Mesenteric fat pad (tissue), 1 donor: Measurements from ENCODE around the gene TTLL13. TPM values are rescaled to one million over a fixed set of nuclear protein-coding genes. Genes with fewer than 3 reads are reported as not detected.

Source experiments
- DNase-seq: peaks from one replicate; pipeline ENCODE4 v3.0.0-alpha.2; 2020; ENCODE audit warnings: low spot score
- long read RNA-seq: library from polyadenylated mRNA; unstranded; transcript quantifications from one replicate; pipeline ENCODE4 v2.0.0, GENCODE V29; 2020
- total RNA-seq: library from RNA; stranded (reverse); fragmentation: NEBNext Ultra II Directional; extraction: Animal tissue kit (Norgen Biotek cat#: 25700); gene quantifications from one replicate; pipeline ENCODE4 v1.2.1, GENCODE V29; 2021
- donor health status: DM: yes; HTN: yes; CAD: no.

Gene TTLL13, protein sequence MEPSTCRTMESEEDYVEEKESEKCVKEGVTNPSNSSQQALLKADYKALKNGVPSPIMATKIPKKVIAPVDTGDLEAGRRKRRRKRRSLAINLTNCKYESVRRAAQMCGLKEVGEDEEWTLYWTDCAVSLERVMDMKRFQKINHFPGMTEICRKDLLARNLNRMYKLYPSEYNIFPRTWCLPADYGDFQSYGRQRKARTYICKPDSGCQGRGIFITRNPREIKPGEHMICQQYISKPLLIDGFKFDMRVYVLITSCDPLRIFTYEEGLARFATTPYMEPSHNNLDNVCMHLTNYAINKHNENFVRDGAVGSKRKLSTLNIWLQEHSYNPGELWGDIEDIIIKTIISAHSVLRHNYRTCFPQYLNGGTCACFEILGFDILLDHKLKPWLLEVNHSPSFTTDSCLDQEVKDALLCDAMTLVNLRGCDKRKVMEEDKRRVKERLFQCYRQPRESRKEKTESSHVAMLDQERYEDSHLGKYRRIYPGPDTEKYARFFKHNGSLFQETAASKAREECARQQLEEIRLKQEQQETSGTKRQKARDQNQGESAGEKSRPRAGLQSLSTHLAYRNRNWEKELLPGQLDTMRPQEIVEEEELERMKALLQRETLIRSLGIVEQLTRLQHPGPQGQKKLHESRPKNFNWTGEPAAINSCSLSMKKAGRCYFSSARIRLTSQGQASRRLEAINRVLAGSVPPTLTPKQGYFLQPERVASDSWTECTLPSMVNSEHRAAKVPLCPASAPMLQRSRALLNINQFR
- not detected for total RNA-seq
- long read RNA-seq, partial matches to known transcripts, result 0 of 1 reads
- long read RNA-seq, other reads (novel, unspliced or antisense), result 1 of 1 reads

- DNase-seq, result peak; percentile 97
Measured at GRCh38 chr15:90249203-90249863, at the start of gene TTLL13. TSS of gene TTLL13 (plus strand) at chr15:90249556. CDS start at chr15:90250631, 1,075 bp downstream.

GRCh38 chr15:90200534-90201129, 48.7 kb upstream of the TTLL13 start:
- no peak for DNase-seq

DNA sequence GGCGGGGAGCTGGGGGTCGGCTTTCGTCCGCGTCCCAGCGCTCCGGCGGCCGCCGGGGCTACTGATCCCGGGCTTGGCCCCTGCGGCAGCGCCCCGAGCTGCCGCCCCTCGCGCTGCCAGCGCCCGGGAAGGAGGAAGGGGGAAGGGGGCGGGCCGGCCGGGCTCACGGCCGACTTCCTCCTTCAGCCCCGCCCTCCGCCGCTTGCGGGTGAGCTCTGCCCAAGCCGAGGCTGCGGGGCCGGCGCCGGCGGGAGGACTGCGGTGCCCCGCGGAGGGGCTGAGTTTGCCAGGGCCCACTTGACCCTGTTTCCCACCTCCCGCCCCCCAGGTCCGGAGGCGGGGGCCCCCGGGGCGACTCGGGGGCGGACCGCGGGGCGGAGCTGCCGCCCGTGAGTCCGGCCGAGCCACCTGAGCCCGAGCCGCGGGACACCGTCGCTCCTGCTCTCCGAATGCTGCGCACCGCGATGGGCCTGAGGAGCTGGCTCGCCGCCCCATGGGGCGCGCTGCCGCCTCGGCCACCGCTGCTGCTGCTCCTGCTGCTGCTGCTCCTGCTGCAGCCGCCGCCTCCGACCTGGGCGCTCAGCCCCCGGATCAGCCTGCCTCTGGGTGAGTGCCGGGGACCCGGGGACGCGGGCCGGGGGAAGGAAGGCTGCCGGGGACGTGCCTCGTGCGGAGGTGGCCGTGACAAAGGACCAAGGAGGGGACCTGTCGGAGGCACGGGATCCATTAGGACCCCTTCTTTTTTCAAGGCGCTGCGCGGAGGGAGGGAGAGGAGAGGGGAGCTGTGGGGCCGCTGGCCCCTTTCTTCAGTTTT, 48.0 kb upstream of the TTLL13 start, which contains the start of gene SEMA4B:
Gene SEMA4B (plus strand): TSS at position 201 of the 814 bp plus-strand sequence. CDS start 249 bp downstream, at position 450.
- DNase-seq, result no peak

GRCh38 chr15:90201944-90202375, 47.4 kb upstream of the TTLL13 start:
- DNase-seq, result no peak

GRCh38 chr15:90202929-90203328, 46.4 kb upstream of the TTLL13 start:
- no peak for DNase-seq

DNA sequence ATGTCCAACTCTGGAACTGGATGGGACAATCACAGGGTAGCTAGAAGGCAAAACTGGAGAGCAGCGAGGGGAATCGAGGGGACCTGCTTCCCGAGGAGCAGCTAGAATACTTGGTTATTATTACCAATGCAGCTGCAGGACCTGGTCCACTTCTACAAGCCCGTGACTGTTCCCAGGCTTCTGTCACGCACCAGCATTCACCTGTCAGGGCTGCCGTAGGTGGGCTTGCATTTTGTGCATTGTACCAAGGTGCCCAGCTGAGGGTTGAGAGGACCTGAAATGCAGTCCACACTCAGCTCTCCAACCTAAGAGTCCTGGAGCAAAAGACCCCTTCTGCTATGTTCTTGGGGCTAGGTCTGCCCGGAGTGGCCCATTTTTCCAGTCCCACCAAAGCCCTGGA, 45.9 kb upstream of the TTLL13 start:
- DNase-seq, result no peak

DNA sequence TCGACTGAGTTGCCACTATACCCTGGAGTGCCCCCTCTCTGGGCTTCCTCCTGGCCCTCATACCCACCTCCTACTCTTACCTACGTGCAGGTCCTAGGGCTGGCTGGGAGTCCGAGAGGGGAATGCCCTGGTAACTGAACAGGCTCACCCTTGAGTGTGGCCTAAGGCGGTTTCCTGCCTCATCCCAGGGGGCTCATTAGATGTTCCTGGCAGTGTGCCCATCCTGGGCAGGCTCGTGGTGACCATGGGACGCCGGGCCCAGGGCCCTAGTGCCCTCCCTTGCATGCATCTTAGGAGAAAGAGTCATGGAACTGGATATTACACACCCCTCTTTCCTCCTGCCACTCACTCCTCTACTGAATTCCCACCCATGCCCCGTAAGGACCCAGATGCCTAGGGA, 45.4 kb upstream of the TTLL13 start:
- no peak for DNase-seq

DNA sequence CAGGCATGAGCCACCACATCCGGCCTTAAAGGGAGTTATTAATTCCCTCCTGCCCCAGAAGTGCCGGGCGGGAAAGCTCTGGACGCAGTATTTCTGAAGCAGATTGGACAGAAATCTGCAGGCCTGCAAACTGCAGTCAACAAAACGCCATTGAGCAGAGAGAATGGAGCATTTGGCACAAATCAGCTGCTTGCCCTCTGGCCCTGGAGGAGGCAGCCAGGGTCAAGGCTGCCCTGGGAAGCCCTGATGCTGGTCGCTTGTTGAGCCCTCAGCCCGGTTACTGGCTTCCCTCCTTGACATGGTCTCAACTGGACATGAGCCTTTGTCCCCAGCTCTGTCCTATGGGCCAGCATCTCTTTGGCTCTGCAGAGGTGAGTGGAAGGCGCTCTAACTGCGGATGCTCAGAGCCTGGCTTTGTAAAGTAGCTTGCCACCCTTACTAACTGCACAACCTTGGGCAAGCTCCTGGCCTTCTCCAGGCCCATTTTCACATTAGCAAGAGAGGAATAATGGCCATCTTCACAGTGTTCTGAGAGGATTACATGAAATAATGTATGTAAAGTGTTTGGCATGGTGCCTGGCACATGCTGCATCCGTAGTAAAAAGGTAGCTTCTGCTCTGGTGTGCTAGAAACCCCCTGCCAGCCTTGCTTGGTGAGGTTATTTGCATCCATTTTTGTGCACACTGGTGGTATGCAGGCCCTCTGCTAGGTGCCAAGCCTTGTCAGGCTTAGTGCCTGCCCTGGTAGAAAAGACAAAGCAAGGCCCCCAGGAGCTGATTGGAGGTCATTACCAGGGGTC, 44.1 kb upstream of the TTLL13 start:
- no peak for DNase-seq

GRCh38 chr15:90205886-90206285, 43.5 kb upstream of the TTLL13 start:
- DNase-seq, result no peak

DNA sequence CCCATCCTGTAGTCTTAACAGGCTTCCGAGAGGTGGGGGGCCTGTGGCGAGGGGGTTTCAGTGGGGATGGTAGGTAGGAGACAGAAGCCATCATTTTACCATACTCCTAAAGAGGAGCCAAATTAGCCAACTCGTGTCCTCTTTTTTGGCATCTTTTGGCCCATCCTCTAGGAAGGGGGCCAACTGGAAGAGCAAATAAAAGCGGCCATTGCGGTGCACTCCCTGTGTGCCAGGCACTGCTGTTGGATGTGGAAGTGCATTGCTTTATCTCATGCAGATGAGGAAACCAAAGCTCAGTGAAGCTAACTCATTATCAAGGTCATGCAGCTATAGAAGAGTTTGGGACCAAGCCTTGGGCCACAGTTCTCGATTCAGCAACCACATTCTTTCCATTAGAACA, 42.1 kb upstream of the TTLL13 start:
- DNase-seq, result no peak

- no peak for DNase-seq
Measured at GRCh38 chr15:90208356-90208755, 41.0 kb upstream of the TTLL13 start.

GRCh38 chr15:90209591-90209990, 39.8 kb upstream of the TTLL13 start:
- DNase-seq, result no peak

- DNase-seq, result no peak
Measured at GRCh38 chr15:90210593-90210992, 38.8 kb upstream of the TTLL13 start.

DNA sequence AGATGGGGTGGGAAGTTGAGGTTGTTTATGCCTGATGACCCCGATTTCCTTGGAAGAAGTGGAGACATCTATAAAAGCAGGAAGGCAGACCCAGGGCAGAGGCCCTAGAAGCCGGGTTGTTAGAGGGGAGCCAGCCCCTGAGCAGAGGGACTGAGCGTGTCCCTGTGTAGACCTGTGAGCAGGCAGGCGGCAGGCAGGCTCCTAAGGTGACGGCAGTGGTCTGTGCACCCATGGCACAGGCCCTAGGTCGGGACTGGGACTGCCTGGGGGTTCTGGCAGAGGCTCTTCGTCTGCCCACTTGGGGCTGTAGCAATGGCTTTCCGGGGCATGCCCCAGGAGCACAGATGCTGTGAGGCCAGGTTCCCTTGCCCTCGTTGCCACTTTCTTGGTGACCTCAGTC, 38.3 kb upstream of the TTLL13 start:
- no peak for DNase-seq

DNA sequence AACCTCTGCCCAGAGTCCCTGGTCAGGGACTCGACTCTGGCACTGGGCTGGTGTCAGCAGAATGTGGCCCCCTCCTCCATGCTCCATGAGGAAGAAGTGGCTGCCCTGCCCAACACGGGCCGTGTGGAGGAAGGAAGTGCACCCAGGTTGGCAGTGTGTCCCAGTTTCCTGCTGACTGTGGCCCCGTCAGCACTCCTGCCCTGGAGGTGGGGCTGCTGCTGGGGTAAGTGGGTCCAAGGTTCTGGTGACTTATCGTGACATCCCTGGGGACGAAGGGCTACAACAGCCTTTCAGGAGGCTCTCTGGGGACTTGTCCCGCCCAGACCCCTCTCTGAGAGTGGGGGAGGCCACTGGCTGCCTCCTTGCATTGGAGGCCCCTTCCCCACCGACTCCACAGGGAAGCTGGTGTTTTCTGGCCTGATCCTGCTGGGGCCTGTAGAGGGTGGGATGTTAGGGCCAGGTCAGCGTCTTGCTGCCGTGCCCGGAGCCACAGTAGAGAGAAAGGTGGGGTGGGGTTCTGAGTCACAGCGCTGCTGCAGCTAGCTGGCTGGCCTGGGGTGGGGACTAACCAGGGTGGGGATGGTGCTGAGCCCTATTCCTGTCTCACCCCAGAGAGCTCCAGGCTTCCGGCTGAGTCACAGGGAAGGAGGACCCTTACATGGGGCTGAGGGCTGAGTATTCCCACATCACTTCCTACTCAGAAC, 37.8 kb upstream of the TTLL13 start:
- no peak for DNase-seq

DNA sequence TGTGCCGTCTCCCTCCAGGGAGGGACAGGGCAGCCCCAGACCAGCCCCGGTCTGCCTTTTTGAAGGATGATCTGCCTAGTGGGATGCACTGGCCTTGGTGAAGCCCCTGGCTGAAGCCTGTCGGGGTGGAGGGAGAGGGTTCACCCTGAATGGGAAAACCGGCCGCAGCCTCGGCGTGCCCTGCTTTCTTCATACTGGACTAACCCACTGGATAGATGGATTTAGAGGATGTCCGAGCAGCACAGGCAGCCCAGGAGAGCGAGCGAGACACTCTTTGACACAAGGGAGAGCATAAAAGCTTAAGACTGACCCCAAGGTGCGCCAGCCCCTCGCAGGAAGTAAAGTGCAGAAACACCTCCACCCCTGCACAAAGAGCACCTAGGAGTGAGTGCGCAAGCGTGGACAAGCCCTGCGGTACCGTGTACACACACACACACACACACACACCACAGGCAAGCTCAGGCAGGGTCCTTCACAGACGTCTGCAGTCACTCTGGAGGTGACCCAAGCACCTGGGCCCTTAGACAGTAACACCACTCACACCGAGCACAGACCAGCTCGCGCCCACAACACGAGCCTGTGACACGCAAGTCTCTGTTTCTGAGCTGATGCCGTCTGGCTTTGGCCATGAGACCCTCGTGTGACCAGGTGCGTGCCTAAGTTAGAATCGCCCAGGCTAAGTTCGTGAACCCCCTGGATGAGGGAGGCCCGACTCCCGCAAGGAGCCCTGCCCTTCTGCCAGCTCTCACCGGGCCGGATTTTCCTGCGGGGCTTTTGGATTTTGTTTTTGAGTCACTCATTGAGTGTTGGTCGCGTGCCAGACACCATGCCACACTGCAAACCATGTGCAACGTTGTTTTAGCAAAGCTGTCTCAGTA, 36.9 kb upstream of the TTLL13 start:
- no peak for DNase-seq

DNA sequence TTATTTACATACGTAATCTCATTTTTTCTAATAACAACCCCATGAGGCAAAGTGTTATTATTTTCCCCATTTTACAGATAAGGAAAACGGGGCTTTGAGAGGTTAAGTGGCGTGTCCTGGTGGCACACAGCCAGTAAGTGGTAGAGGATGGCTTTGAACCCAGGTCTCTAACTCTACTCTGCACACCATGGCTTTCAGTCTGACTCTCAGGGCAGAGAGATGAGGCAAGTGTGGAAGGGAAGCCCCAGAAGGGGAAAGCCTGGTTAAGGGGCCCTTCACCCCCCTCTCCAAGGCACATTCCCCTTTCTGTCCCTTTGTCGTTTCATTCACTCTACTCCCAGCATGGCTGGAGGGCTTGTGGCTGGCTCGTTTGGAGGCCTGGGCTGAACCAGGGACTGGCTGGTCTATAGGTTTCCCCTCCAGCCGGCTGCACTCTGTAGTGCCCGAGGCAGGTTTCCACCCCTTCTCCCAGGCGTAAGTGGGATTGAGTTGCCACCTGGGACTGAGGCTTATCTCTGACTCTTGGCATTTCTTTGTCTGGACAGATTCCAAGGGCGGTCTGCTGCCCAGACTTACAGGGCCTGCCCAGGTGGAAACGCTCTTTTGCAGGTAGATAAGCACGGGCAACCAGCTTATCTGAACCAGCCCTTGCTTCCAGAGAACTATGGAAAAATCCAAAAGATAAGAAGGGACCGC, 36.1 kb upstream of the TTLL13 start:
- DNase-seq, result no peak
